ENCODE data around the gene ALDH4A1.

The ALDH4A1 gene

DNA sequence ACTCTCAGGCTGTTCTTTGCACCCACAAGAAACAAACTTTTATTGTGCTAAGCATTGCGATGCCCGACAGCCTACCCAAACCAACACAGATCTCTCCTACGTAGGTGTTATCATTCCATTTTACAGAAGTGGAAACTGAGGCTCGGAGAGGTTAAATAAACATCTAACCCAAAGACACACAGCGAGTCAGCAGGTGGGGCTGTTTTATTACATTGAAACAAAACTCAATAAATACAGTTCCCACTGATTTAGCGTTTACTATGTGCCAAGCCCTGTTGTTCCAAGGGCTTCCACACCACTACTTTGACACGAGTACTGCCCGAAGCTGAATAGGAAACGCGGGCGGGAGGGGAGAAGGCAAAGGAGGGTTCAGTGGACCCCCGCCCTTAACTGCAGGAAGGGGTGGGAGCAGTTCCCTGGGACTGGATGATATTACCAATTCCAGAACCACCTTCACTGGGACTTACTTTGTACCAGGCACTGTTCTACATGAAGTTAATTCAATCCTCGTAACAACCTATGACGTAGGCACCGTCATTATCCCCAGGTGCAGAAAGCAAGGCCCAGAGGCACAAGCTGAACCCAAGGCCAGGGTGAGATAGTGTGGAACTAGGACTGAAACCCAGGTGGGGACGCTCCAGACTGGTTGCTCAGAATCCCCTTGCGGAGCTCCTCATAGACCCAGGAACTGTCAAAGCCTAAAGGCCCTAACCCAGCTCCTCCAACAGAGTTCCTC, 19.3 kb upstream of the ALDH4A1 start:
- no peak for DNase-seq

GRCh38 chr1:18920931-18921330, 18.6 kb upstream of the ALDH4A1 start:
- no peak for DNase-seq

GRCh38 chr1:18919956-18920355, 17.6 kb upstream of the ALDH4A1 start:
- DNase-seq: no peak

GRCh38 chr1:18919197-18919905, 17.0 kb upstream of the ALDH4A1 start:
- no peak for DNase-seq

GRCh38 chr1:18918417-18918816, 16.1 kb upstream of the ALDH4A1 start:
- no peak for DNase-seq

DNA sequence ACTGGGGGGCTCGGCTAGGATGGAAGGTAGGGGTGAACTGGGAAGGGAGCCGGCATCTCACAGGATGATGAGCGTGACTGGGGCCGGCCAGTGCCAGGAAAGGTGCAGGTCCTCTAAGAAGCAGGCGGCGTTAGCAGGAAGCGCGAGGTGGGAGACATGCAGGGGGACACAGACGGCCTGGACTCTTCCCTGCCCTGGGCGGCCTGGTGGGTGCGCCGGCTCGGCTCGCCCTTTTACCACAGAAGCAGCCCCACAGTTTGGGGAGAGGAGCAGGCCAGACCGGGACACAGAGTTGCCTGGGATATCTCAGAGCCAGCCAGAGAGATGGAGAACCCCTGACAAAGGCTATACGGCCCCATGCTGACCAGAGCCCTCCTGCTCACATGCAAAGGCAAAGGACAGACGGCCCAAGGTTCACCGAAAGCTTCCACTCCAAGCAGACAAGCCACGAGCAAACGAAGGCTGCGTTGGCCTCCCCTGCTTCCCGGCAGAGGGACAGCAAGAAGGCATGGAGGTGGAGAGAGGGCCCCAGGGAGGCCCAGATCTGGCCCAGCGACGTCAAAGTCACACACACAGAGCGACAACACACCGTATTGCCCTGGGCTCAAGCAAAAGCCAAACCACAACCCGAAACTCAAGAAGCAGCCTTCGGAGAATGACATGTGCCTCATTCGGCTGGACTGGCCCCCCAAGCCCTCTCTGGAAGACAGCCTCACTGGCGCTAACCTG, 14.9 kb upstream of the ALDH4A1 start:
- DNase-seq: no peak

- DNase-seq: no peak
Measured at GRCh38 chr1:18915341-18915740, 13.0 kb upstream of the ALDH4A1 start.

- DNase-seq: peak in 1 of 2 experiments; percentile 64
Measured at GRCh38 chr1:18913065-18913835, 10.9 kb upstream of the ALDH4A1 start.

- DNase-seq: no peak
Measured at GRCh38 chr1:18912550-18912949, 10.2 kb upstream of the ALDH4A1 start.

DNA sequence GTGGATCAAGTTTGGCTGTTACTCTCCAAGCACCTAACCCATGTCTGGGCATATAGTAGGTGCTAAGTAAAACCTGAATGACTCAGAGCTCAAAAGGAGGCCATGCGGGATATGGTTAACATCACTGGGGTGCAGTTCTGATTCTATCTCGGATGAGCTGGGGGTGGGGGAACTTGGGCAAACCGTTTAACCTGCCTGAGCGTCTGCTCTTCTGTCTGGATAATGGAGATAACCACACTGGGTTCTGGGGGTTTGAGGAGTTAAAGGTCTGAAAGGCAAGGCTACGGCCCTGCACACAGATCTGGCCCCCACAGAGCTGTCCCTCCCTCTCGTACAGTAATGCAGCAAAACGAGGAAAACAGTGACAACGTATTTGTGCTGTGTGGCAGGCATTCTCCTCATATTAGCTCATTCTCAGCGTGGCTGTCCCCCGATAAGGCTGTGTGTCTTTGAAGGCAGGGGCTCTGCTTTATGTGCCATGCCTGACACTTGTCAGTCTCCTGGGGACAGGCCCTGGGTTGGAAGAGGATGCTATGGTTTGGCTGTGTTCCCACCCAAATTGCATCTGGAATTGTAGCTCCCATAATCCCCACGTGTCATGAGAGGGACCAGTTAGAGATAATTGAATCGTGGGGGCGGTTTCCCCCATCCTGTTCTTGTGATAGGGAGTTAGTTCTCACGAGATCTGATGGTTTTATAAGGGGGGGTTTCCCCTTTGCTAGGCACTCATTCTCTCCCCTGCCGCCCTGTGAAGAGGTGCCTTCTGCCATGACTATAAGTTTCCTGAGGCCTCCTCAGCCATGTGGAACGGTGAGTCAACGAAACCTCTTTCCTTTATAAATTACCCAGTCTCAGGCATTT, 6.8 kb upstream of the ALDH4A1 start:
- no peak for DNase-seq

DNA sequence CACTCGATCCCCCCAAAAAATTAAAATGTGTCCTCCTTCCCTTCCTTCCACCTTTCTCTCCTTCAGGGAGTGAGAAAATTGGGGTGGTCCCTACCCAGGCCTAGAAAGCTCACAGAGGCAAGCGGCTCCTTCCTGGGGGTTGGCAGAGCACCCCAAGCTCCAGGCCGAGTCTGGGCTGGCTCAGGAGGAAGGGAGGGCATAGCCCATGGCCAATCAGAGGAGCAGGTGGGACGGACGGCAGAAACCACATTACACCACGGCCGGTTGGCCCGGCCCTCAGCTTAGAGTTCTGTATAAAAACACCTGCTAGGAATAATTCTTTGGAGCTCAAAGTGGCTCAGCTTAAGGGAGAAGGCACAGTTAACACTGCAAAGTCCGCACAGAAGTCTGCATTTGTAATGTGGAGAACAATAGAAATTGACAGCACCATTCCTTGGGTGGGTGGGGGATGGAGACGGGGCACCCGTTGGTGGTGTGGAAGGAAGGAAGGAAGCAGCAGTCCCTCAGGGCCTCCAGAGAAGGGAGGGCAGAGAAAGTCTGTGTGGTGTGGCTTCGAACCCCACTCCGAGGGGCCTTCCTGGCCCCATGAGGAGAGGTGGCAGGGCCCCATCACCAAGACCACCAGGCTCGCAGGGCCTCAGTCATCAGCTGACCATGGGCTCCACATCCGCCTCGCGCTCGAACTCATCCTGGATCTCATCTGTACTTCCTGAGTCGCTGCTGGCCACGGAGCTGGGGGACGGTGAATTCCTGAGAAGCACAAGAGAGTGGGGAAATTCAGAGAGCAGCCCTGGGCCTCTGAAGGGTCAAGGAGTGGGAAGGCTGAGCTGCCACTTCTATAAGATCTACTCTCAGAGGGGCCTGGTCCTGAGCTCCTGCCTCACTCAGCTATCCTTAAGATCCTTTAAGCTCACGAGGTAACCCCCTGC, 5.8 kb upstream of the ALDH4A1 start:
- DNase-seq: no peak

- DNase-seq: peak in 1 of 2 experiments; percentile 55
Measured at GRCh38 chr1:18907021-18907916, 4.9 kb upstream of the ALDH4A1 start.

DNA sequence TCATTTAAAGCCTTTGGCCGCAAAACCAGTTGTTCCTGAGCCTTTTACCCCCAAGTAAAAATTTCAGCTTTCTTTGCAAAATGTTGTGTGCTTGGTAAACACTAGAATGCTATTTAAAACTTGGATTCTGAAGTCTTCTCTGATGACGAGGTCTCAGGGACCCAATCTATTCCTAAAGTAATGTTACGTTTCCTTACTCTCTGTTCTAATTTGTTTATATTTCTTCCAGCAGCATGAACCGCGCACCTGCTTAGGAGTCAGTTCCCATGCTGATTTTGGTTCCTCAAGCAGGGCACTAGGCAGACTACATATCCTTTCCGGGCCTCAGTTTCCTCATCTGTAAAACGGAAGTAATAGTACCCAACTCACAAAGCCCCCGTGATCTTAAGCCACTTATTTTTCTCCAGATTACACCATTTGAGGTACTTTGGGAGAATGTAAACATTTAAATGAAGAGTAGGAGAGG, 969 bp upstream of the ALDH4A1 start:
- DNase-seq: no peak

GRCh38 chr1:18901952-18902522, 318 bp downstream of the ALDH4A1 start:
- DNase-seq: peak in 1 of 2 experiments; percentile 13

GRCh38 chr1:18901147-18901951, 1.0 kb downstream of the ALDH4A1 start:
- no peak for DNase-seq

DNA sequence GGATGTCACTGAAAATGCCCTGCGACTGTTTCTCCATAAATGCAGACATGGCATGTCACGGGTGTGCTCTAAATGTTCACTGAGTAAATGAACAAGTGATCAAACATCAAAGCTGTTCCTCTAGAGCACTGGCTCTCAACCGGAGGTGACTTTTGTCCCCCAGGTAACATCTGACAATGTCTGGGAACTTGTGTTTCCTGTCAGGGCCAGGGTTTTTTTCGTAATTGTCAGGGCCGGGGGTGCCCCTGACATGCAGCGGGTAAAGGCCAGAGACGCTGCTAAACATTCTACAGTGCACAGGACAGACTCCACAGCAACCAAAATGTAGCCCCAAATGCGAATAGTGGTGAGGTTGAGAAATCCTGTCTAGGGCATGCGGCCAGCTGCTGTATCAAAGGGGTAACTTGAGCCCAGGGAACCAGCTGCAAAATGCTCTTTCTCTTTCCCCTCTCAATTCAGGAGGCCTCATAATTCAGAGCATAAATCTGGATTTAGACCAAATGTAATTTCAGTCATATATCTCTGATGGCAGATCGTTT, 2.0 kb downstream of the ALDH4A1 start:
- DNase-seq: no peak

- DNase-seq: no peak
Measured at GRCh38 chr1:18899363-18900049, 2.8 kb downstream of the ALDH4A1 start.
